ENCODE measurements around the gene SPR. TPM values are rescaled to one million over a fixed set of nuclear protein-coding genes. Genes with fewer than 3 reads are reported as not detected.

The SPR gene
- total and polyA plus RNA-seq, 9 of the 15 experiments (the other 6 are each of a cell fraction or from before 2014, with no cell fraction given): 7.7 to 38.3 (median 26.3) TPM

DNA sequence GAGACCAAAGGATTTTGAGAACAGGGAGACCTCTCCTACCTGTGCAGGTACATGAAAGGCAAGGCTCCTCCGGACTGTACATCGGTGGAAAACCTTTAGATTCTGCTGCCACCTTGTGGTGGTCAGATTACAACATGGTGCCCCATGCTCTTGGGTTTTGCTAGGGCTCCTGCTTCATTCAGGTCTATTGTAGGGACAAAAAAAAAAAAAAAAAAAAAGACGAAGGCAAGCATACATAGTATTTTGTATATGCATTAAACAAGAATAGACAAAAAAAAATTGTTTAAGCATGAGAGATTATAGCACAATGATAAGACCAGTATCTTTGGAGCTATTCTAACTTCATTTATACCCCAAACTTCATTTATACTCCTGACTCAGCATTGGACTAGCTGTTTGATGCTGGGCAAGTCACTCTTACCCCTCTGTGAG, 27.4 kb upstream of the SPR start (continued):
- TF ChIP-seq SRSF1 (IDR thresholded peaks at IDR 0.05; ENCODE audit: low read depth, low read length): no peak
- TF ChIP-seq, protein P1, sequence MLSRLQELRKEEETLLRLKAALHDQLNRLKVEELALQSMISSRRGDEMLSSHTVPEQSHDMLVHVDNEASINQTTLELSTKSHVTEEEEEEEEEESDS (CRISPR knock-in tag; IDR thresholded peaks at IDR 0.05): no peak
- 0 out of 2 replicates have a peak, but pooled peaks have one; percentile 9 for TF ChIP-seq MAFG (tag; conservative IDR thresholded peaks at IDR 0.05)
- TF ChIP-seq, protein P2, sequence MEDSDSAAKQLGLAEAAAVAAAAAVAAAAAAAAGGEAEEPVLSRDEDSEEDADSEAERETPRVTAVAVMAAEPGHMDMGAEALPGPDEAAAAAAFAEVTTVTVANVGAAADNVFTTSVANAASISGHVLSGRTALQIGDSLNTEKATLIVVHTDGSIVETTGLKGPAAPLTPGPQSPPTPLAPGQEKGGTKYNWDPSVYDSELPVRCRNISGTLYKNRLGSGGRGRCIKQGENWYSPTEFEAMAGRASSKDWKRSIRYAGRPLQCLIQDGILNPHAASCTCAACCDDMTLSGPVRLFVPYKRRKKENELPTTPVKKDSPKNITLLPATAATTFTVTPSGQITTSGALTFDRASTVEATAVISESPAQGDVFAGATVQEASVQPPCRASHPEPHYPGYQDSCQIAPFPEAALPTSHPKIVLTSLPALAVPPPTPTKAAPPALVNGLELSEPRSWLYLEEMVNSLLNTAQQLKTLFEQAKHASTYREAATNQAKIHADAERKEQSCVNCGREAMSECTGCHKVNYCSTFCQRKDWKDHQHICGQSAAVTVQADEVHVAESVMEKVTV (CRISPR knock-in tag; IDR thresholded peaks at IDR 0.05): peak; percentile 71
- peak; percentile 27; the same call in 1 of the 2 replicates for TF ChIP-seq ZNF316 (IDR thresholded peaks at IDR 0.05)
- TF ChIP-seq, protein P3, sequence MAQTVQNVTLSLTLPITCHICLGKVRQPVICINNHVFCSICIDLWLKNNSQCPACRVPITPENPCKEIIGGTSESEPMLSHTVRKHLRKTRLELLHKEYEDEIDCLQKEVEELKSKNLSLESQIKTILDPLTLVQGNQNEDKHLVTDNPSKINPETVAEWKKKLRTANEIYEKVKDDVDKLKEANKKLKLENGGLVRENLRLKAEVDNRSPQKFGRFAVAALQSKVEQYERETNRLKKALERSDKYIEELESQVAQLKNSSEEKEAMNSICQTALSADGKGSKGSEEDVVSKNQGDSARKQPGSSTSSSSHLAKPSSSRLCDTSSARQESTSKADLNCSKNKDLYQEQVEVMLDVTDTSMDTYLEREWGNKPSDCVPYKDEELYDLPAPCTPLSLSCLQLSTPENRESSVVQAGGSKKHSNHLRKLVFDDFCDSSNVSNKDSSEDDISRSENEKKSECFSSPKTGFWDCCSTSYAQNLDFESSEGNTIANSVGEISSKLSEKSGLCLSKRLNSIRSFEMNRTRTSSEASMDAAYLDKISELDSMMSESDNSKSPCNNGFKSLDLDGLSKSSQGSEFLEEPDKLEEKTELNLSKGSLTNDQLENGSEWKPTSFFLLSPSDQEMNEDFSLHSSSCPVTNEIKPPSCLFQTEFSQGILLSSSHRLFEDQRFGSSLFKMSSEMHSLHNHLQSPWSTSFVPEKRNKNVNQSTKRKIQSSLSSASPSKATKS (CRISPR knock-in tag; IDR thresholded peaks at IDR 0.05): no peak
- no peak for TF ChIP-seq ZKSCAN1 (IDR thresholded peaks at IDR 0.05; ENCODE audit: low read depth, low read length)
- TF ChIP-seq, protein P4, sequence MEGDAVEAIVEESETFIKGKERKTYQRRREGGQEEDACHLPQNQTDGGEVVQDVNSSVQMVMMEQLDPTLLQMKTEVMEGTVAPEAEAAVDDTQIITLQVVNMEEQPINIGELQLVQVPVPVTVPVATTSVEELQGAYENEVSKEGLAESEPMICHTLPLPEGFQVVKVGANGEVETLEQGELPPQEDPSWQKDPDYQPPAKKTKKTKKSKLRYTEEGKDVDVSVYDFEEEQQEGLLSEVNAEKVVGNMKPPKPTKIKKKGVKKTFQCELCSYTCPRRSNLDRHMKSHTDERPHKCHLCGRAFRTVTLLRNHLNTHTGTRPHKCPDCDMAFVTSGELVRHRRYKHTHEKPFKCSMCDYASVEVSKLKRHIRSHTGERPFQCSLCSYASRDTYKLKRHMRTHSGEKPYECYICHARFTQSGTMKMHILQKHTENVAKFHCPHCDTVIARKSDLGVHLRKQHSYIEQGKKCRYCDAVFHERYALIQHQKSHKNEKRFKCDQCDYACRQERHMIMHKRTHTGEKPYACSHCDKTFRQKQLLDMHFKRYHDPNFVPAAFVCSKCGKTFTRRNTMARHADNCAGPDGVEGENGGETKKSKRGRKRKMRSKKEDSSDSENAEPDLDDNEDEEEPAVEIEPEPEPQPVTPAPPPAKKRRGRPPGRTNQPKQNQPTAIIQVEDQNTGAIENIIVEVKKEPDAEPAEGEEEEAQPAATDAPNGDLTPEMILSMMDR (IDR thresholded peaks at IDR 0.05 in 2 of 3, conservative IDR thresholded peaks at IDR 0.05 in 1 of 3; ENCODE audit: insufficient read depth in 2 of 3, low read depth in 1 of 3, low read length in 3 of 3): peak; percentile 70 to 79 (median 71)

Measured in K562 (cell line).